IPS-18c (cell line): Measurements from ENCODE around the gene GCSAML.
"Not testable (repeated sequence)": the region's sequence is repeated elsewhere in the genome, so short reads cannot be mapped to it uniquely, and the experiment has no call there.

Source experiments
- H3K4me3 ChIP-seq: 2 replicates; pipeline ENCODE4 v1.7.0; 2013; ENCODE audit warnings: low read depth, mild to moderate bottlenecking, low read length, moderate library complexity; ENCODE audit not compliant: insufficient read depth
- H3K9me3 ChIP-seq: one replicate; pipeline ENCODE4 v1.6.1; 2013; ENCODE audit warnings: mild to moderate bottlenecking, low read length, moderate library complexity; ENCODE audit not compliant: control insufficient read depth, insufficient read depth

The GCSAML gene

DNA sequence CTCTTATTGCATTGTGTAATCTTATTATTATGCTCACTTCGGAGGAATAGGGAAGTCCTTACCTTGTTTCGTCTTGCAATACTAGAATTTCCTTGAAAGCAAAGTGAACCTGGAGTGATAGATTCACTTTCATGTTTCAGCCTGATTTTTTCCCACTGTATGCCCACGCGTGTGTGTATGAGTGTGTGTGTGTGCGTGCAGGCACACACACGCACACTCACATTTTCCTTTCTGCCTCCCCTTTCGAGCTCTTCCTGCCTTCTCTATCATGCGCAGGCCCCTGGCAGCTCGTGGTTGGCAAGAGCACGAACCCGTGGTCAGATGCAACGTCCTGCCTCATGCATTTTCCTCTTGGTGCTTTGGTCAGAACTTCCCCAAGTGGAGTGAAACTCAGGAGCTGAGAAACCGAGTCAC lies at the start of gene GCSAML:
Gene GCSAML, plus strand, starts transcription at position 366 of the 414 bp plus-strand sequence. CDS start 58 bp downstream, outside the sequence.
- Histone ChIP-seq H3K9me3 (no peaks in the 10 kb centered on the region), H3K4me3 (no peak within 1 kb of the TSS)

DNA sequence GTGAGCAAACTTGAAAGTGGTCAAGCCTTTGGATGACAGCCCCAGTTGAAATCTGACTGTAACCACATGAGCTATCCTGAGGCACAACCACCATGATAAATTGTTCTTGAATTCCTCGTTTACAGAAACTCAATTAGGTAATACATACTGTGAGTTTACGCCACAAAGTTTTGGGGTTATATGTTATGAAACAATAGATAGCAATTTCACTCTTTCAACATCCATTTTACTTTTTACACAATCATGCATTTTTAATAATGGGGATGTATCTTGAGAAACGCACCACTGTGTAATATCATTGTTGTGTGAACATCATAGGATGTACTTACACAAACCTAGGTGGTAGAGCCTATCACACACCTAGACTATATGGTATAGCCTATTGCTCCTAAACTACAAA lies 48.1 kb upstream of the GCSAML start:
- H3K9me3 ChIP-seq = peaks cover 3% of the 10 kb centered on the region
- H3K4me3 ChIP-seq = no peak overlapping the region

DNA sequence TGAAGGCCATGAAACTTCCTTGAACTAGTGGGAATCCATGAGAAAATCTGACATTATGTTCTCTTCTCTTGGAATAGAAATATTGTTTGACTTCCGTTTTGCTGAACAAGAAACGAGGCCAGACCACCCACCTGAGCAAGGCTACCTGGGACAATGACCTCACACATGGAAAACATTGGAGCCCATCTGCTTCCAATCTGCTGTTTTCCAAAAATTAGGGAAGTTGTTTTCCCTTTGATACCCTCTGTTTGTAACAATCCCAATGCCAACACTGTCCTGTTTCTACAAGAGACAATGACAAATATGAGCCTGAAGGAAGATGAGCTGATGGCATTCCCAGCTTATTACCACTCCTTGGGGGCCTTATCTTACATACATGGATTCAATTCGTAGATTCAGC lies 42.1 kb upstream of the GCSAML start:
- peaks cover 3% of the 10 kb centered on the region for H3K9me3 ChIP-seq
- no peak overlapping the region for H3K4me3 ChIP-seq

DNA sequence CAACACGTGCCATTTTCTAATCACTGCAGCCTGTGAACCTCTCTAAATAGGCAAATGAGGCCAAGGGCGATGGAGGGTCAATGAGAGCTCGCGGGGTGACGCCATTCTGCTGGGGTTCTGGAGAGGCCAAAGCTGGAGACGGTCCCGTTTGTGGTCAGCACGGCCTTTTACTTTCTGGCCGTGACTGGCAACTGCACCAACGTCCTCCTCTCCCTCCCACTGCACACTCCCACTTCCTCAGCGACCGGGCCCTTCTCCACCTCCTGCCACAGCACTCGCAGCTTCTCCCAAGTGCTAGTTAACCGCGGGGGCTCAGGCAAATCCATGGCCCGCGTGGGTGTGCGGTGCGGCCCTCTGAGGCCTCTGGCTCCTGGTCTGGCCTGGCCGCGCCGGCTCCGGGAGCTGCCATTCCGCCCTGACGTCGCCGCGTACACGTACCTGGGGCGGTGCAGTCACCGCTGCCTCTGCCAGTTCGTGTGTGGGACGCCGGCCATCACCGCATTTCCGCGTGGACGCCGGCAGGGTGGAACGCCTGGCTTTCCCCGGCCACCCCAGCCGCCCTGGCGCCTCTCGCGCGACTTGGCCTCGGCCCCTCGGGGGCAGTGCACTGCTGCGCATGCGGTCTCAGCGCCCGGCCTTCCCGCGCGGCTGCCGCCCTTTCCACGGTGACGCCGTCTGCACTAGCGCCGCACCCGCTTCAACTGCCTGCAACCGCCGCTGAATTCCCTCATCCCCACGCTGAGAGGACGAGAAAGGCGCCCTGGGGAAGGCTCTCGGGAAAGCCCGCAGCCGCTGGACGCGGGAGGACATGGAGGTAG lies 30.9 kb upstream of the GCSAML start:
- H3K4me3 ChIP-seq = no peak overlapping the region
- H3K9me3 ChIP-seq = no peaks in the 10 kb centered on the region

DNA sequence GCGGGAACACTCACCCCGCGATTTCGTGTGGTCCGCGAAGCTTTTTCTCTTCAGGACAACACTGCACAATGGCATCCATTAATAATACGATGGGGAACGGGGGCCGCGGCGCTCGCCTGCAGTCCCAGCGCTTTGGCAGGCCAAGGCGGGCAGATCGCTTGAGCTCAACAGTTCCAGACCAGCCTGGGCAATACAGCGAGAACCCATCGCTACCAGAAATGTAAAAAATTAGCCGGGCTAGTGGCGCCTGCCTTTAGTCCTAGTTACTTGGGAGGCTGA lies 30.4 kb upstream of the GCSAML start:
- no peak overlapping the region for H3K4me3 ChIP-seq

DNA sequence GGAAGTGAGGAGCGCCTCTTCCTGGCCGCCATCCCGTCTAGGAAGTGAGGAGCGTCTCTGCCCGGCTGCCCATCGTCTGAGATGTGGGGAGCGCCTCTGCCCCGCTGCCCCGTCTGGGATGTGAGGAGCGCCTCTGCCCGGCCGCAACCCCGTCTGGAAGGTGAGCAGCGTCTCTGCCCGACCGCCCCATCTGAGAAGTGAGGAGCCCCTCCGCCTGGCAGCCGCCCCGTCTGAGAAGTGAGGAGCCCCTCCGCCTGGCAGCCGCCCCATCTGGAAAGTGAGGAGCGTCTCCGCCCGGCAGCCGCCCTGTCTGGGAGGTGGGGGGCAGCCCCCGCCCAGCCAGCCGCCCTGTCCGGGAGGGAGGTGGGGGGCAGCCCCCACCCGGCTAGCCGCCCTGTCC lies 27.0 kb upstream of the GCSAML start:
- not testable (repeated sequence) for H3K9me3 ChIP-seq, H3K4me3 ChIP-seq

More for the DNA sequence above, 30.4 kb upstream of the GCSAML start:
- no peaks in the 10 kb centered on the region for H3K9me3 ChIP-seq

DNA sequence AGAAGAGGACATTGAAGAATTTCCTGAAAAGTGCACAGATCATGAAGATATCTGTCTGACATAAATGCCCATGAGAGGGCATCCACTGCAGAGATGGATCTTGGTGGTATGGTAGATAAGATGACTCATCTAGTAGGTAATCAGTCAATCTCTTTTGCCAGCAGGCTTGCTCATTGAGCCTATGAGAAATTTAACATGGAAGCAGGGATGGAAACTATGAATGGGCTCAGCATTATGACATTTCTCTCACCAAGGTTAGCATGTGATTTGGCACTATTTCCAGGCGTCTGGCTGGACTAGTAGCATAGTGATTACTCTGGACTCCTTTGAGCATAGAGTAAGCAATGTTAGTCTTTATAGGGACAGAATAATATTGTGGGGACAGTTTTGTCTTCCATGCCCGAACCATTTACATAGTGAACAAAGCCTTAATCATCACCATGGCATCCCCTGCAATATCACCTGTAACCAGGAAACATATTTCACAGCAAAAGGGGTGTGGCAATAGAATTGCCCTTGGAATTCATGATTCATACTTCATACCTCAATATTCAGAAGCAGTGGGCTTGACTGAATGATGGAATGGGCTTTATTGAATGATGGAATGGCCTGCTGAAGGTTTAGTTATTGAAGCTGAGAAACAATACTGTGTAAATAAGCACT lies 20.0 kb upstream of the GCSAML start:
- no peaks in the 10 kb centered on the region for H3K9me3 ChIP-seq
- no peak overlapping the region for H3K4me3 ChIP-seq

DNA sequence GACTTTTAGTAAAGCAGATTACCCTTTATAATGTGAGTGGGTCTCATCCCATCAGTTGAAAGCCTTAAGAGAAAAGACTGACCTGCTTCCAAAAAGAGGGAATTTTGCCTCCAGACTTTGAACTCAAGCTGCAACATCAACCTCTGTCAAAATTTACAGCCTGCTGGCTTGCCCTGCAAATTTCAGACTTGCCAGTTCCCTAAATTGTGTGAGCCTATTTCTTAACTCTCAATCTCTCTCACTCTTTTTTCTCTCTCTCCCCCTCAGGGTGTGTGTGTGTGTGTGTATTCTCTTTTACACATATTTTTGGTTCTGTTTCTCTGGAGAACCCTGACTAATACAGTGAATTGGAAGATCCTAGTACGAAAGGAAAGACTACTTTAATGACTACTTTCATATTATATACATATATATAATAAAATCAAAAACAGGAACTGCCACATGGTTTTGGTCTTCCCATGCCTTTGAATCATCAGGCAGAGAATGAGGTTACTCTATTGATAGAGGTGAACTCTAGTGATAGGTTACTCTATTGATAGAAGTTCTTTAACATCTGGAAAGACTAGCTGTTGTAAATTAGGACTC lies 19.1 kb upstream of the GCSAML start:
- no peaks in the 10 kb centered on the region for H3K9me3 ChIP-seq

DNA sequence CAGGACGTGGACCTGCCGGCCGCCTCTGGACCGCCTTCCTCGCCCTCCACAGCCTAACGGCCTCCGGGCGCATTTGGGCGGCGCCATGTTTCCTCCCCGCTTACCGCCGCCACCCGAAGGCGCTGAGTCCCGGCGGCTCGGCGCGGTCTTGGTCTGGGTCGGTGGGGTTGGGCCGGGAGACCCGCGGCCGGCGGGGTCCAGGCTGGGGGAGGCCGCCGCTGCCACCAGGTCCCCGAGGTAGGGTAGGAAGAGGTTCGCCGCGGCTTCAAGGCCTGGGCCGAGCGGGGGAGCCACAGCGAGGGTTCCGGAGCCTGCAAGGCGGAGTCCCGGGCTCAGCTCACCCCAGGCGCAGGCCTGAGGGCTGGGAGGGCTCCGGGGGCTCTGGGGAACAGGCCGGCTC lies 18.1 kb upstream of the GCSAML start:
- Histone ChIP-seq H3K4me3 (no peak overlapping the region), H3K9me3 (no peaks in the 10 kb centered on the region)

More for the DNA sequence above, 19.1 kb upstream of the GCSAML start:
- no peak overlapping the region for H3K4me3 ChIP-seq

DNA sequence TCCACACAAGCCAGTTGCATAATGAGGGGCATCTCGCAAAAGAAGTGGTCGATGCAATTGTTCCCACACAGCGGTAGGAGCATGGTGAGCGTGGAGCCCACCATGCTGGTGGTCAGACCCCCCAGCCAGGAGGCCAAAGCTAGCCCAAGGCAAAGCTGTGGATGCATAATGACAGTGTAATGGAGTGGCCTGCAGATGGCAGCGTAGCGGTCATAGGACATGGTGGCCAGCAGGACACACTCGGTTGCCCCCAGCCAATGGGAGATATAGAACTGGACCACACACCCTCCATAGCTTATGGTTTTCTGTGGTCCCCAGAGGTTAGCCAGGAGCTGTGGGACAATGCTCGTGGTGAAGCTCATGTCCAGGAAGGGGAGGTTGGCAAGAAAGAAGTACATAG lies 17.0 kb upstream of the GCSAML start:
- Histone ChIP-seq H3K9me3 (no peaks in the 10 kb centered on the region), H3K4me3 (no peak overlapping the region)

DNA sequence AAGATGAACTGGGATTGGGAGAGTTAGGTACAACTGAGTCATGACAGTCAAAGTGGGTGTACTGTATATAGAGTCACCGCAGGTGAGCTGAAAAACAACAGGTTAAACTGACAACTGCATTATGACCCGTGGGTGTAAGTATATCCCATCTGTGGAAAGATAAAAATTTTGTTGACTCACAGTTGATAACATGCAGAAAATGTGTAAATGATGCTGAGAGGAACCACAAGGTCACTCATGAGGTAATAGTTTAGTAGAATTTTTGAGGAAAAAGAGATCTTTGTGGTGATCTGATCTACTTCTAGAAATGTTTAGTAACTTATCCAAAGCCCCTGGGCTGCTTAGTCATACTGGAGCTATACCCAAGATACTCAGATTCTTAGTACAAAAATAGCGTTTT lies 13.5 kb upstream of the GCSAML start:
- no peak overlapping the region for H3K4me3 ChIP-seq
- no peaks in the 10 kb centered on the region for H3K9me3 ChIP-seq

DNA sequence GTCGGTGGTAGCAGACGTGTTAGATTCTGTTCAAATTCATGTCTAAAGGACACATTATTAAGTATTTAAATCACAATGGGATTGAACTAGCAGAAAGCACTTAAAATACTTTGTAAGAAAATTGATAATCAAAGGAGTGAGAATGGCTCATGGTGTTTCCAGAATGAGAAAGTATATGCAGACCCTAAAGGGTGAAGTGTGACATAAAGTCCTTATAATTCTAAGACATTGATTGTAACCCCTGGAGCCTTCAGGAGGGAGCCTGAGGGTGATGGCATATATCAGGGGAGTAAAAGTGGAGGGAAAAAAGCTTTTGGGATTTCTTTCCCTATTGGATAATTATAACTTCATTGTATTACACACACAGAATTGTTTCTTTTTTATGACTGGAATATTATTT lies 12.6 kb upstream of the GCSAML start, which contains the start of gene OR2C3:
Gene OR2C3, minus strand, starts transcription at position 101 of the 400 bp plus-strand sequence. CDS start 3,929 bp downstream, outside the sequence.
- no peaks in the 10 kb centered on the region for H3K9me3 ChIP-seq

DNA sequence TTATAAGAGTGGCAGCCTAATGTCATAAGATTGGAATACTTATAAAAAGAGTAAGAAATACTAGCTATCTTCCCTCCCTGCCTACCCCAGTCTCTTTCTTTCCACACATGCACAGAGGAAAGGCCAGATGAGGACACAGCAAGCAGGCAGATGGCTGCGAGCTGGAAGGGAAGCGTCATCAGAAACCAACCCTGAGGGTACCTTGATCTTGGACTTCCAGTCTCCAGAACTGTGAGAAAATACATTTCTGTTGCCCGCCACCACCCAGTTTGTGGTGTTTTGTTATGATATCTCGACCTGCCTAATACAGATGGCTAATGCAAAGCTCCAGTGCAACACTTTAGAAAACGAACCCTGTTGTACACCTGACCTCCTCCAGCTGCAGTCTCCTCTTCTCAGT lies 10.4 kb upstream of the GCSAML start:
- H3K4me3 ChIP-seq = no peak overlapping the region
- no peaks in the 10 kb centered on the region for H3K9me3 ChIP-seq

More for the DNA sequence above, 12.6 kb upstream of the GCSAML start, which contains the start of gene OR2C3:
- H3K4me3 ChIP-seq = no peak within 1 kb of the TSS

DNA sequence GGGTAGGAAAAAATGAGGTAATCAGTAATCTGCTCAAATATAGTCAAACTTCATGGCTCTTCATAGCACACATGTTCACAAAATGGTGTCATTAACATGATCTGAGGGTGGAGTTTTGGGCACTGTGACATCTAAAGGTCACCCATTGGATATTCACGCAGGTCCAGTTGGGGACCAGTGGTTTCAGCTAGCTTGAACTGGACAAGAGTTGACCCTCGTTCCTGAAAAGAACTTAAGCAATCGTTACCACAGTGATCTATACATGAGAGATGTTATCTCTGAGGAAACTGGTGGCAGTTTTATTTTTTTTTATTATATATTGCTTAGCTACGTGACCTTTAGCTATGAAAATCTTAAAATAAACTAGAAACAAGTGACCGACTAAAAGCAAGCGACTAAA lies 9.7 kb upstream of the GCSAML start:
- Histone ChIP-seq H3K4me3 (no peak overlapping the region), H3K9me3 (no peaks in the 10 kb centered on the region)

DNA sequence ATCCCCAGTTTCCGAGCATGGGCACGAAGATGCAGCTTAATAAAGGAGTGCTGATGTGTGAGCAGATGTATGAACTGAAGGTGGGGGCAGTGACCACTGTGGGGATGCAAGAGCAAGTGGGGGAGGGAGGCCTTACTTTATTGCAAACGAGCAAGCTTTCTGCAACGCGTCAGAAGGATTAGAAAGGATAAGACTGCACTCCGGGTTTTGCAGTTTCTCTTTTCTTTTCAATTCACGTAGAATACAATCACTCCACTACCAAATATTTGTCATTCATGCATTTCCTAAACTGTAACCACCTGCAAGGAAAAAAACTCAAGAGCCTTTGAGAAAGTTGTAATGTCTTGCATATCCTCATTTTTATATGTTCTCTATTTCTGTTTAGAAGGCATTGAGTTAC lies 8.4 kb upstream of the GCSAML start:
- H3K9me3 ChIP-seq = no peaks in the 10 kb centered on the region
- no peak overlapping the region for H3K4me3 ChIP-seq

DNA sequence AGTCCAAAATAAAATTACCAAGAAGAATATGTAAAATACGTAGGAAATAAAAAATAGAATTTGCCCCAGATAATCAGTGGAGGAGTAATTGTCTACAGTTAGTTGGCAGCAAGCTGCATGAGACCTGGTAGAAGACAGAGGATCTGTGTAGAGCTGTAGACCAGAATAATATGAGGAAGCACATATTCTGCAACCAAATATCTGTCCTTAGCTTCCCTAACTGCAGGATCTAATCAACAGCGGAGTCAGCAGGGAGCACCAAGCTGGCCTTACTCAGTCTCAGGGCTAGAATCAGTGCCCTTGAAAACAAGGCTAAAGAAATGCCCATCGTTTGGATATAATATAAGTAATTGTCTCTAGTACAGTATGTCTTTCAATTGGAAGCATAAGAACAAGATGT lies 6.1 kb upstream of the GCSAML start:
- H3K4me3 ChIP-seq = no peak overlapping the region
- H3K9me3 ChIP-seq = no peaks in the 10 kb centered on the region

DNA sequence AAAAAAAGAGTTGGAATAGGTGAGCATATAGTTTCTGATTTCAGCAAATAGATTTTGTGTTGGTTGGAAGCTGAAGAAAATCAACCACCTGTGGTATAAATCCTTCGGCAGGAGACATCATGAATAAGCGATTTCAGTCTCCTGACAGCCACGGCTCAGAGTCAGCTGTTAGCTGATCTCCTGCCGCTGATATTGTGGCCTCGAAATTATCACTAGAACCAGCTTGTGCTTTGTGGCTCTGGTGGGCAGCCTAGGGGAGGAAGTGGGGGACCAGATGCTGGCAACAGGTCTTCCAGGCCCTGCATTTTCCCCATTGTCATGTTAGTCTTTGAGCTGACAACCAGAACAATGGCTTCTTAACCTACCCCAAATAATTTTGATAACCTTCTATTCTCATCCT lies 842 bp upstream of the GCSAML start:
- no peaks in the 10 kb centered on the region for H3K9me3 ChIP-seq
- no peak overlapping the region for H3K4me3 ChIP-seq

DNA sequence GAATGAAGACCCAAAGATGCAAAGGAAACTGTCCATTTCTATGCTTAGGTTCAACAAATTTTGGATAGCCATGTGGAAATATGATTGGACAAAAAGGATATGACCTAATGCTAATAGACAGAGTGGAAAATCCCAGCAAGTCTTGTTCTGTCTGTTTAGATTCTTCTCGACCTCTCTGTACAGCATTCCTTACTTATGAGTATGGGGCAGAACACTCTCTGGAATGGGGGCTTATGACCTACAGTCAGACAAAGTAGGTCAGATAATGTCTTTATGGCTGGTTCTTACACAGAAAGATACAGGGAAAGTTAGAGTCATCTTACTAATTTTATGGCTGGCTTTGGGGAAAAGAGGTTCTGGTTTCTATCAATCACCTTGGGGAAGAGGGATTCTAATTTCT lies 2.8 kb downstream of the GCSAML start:
- Histone ChIP-seq H3K4me3 (no peak overlapping the region), H3K9me3 (no peaks in the 10 kb centered on the region)
